ENCODE results near the gene RAD52. TPM values are rescaled to one million over a fixed set of nuclear protein-coding genes. Genes with fewer than 3 reads are reported as not detected.

RAD52 gene
- total RNA-seq (2014; rRNA removed; shearing (Covaris generic)) = 11.6 and 16.4 TPM in 2 replicates
- 9.5 and 15.3 TPM in 2 replicates for polyA plus RNA-seq (2015; cell fraction: cytosol; rRNA removed)
- 187 TPM in 2 replicates for polyA plus RNA-seq (2015; cell fraction: nucleus; rRNA removed)

DNA sequence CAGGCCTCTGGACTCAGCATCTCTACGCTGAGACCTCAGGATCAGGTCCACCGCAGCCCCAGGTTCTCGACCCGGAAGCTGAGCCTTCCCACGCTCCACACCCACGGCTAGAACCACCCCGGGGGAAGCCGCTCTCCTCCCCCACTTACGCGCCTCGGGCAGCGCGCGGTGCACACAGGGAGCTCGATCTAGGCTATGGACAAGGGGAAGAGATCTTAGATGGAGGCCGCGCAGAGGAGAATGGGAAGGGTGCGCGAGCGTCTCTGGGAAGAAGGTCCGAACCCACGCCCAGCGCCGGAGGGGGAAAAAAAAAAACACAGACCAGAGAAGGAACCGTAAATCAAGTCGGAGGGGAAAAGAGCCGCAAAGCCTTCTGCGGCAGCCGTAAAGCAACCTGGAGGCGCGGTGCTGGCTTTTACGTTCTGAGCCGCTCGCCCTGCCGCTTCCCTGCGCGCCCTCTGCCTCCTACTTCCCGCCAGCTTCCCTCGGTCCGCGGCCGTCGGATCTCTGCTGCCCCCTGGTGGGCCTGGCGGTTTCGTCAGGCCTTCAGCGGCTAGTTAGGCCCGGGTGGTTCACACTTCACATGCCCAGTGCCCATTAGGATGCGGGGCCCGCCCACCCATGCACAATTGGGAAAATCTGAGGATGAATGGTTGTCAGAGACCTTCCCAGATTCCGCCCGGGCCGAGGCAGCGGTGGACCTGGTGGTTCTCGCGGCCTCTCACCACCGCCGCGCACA lies at the start of gene RAD52:
TSS of gene RAD52 (minus strand) at position 242 of the 739 bp plus-strand sequence. CDS start 16,636 bp downstream, outside the sequence.
- DNase-seq (ENCODE audit: low read depth, low spot score) = peak; percentile 99
- in situ Hi-C loops (cut with HindIII; ENCODE audit: low pct_unique_long_range_greater_than_20kb, low sequenced_read_pairs) = no loop called here

DNA sequence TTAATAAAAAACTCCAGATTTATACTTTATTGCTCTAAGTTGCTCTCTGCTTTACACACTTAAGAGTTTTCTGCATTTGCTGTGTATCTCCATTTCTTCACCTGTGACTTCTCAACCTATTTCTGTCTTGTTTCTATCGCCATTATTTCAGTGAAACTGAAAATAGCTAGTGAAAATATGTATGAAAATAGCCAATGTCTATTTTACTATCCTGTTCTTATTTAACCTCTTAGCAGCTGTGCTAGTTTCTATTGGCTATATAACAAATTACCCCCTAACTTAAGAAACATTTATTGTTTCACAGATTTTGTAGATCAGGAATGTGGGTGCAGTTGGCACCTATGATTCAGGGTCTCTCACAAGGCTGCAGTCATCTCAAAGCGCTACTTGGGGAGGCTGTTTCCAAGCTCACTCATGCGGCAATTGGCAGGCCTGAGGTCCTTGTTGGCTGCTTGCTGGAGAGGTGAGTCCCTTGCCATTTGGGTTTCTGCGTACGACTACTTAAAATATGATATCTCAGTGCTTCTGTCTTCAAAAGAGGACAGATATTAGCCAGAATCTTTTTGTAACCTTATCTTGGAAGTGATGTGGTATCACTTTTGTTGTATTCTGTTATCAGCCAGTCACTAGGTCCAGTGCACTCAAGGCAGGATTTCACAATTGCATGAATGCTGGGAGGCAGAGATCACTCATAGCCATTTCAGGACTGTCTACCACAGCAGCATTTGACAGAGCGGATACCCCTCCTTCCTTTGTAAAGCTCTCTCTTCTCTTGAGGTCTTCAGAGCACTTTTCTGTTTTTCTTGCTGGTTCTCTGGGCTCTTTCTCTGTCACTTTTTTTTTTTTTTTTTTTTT lies 48.8 kb upstream of the RAD52 start:
- in situ Hi-C loops (cut with HindIII; ENCODE audit: low pct_unique_long_range_greater_than_20kb, low sequenced_read_pairs) = no loop called here
- DNase-seq (ENCODE audit: low read depth, low spot score) = no peak

DNA sequence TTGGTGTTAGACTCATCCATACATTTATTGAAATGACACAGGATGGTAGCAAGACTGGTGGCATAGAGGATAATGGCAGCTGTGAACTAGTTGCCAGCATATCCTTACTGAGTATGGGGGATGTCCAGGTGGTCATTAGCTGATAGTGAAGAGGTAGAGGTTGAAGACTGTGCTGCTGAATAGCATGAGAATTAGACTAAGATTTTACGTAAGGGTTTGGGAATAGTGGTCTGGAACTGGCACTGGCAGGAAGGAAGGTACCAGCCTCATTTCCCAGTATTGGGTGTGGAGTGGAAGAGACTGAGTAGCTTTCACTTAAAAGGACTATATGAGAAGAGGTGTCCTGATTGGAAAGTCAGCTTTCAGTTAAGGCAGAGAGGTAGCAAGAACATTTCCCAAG lies 48.0 kb upstream of the RAD52 start:
- no peak for DNase-seq (ENCODE audit: low read depth, low spot score)
- in situ Hi-C loops (cut with HindIII; ENCODE audit: low pct_unique_long_range_greater_than_20kb, low sequenced_read_pairs) = no loop called here

DNA sequence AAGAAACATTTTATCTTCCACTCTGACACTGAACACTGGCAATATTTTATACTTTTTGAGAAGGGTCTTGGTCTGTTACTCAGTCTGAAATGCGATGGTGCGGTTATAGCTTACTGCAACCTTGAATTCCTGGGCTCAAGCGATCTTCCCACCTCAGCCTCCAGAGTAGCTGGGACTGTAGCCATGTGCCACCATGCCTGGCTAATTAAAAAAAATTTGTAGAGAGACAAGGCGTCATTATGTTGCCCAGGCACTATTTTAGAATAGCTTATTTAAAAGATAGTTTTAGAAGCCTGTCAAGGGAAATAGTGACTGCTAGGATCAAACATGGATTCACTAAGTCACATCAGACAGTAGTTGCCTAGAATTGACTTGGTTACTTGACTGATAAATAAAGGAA lies 47.4 kb upstream of the RAD52 start:
- DNase-seq (ENCODE audit: low read depth, low spot score) = no peak
- in situ Hi-C loops (cut with HindIII; ENCODE audit: low pct_unique_long_range_greater_than_20kb, low sequenced_read_pairs) = no loop called here

DNA sequence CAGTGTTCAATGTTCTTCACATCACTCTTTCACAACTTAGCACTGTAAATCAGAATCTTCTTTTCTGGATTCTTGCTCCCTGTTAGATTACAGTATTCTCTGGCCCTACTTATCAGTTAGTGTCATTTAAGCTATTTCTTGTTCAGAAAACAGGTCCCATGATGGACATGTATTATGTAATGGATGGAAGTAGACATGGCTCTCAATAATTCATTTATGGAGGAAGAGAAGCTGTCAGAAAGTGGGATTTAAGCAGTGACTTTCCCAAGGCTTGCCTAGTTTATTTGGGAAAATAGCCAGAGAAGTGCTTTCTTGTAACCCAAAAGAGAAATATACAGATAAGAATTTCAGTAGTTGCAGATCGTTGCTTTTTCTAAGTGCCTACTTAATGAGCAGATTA lies 43.2 kb upstream of the RAD52 start:
- in situ Hi-C loops (cut with HindIII; ENCODE audit: low pct_unique_long_range_greater_than_20kb, low sequenced_read_pairs) = no loop called here
- no peak for DNase-seq (ENCODE audit: low read depth, low spot score)

DNA sequence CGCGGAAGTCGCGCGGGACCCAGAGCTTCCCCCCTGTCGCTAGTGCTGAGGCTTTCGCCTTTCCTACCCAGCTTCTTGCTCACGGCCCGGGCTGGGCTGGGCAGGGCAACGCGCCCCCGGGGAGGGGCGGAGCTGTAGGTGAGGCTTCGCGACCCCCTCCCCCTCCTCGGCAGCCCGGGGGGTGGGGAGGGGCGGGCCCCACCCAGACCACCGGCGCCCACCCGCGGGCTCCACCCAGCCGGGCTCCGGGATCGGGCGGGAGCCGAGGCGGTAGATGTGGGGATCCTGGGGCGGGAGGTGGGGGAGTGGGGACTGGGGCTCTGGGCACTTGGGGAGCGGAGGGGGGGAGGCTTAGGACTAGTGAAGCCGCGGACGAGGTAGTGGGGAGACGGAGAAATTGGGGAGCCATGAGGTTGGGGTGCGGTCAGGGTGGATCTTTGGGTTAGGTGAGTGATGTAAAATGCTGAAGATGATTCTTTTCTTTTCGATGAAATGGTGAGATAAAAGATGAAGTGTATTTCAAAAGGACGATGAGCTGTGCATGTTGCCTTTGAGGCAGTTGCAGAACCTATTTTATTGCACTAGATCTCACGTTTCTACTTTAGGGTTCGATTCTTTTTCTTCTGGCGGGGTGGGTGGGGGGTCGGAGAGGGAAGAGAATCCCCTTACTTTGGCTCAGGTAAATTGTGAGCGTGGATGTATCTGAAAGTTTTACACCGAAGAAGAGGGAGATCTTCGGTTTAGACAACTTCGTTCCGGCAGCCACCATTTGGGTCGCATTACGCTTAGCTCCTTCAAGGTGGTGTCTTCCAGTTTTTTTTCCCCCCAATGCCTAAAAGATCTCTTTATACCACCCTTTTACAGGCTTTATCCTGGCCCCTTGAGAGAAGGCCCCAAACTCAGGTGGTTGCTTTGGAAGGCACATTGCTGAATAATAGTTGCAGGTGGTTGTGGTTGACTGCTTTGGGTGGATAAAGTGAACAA lies 42.1 kb upstream of the RAD52 start:
- in situ Hi-C loops (cut with HindIII; ENCODE audit: low pct_unique_long_range_greater_than_20kb, low sequenced_read_pairs) = no loop called here
- DNase-seq (ENCODE audit: low read depth, low spot score) = no peak

DNA sequence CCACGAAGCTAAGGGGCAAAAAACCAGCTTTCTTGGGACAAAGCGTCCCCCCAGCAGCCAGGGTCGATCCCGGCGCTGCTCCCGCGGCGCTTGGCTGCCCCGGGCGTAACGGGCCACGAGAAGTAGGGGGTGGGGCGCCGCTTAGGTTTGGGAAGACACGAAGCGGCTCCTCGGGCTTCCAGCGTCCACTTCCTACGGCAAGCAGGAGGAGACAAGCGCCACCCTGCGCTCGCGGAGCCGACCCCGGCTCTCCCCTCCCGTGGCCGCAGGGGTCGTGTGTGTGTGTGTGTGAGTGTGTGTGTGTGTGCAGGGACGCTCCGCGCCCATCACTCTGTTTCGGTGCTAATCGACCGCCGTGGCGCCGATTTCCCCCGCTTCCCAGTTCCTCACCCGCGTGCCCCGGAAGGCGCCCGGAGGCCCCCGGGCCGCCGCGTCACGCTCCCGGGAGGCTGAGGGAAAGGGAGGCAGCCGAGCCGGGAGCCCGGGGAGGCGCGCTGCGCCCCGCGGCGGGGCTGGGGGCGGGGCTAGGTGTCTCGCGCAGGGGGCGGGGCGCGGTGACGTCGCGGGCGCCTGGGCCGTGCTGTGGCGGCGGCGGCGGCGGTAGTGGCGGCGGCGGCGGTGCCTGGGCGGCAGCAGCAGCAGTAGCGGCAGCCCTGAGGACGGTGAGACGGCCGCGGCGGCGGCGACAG lies 41.3 kb upstream of the RAD52 start, which contains the start of gene ERC1:
TSS of gene ERC1 (plus strand) at position 563 of the 689 bp plus-strand sequence. CDS start 36,681 bp downstream, outside the sequence.
- in situ Hi-C loops (cut with HindIII; ENCODE audit: low pct_unique_long_range_greater_than_20kb, low sequenced_read_pairs) = no loop called here
- peak; percentile 90 for DNase-seq (ENCODE audit: low read depth, low spot score)

DNA sequence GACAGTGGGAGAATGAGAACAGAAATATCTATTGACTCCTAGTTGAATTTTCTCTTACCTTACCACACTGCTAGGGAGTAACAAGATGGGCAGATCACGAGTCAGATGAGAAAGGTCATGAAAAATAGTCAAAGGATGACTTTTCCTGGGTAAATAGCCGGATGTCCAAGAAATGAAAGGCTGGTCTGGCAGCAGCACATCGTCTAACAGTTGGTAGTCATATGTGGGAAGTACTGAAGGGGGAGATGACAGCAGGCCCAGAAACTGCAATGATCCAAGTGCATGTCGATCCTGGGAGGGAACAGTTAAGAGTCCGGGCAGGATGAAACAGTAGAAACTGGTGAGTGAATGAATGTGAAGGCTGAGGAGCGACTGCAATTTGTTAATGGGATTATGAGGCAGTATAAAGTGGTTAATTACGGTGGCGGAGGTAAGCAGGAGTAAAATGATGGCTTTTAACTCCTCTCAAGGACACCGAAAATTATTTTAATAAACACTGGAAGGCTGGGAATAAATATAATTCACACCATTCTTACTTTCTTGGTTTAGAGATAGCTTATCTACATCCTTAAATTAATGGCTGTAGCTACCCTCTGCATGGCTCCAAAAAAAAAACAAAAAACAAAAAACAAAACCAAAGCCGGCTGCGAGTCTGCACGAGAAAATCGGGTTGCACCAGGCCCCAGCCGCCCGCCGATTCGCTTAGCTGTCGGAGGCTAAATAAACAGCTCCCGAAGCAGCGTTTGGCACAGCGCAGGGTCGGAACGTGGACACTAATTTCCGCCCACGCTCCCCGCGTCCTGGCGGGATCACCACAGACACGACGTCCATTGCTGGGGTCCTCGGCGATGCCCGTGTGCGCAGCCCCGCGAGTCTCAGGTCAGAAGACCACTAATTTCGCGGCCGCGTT lies 40.5 kb upstream of the RAD52 start:
- in situ Hi-C loops (cut with HindIII; ENCODE audit: low pct_unique_long_range_greater_than_20kb, low sequenced_read_pairs) = no loop called here
- peak; percentile 92 for DNase-seq (ENCODE audit: low read depth, low spot score)

DNA sequence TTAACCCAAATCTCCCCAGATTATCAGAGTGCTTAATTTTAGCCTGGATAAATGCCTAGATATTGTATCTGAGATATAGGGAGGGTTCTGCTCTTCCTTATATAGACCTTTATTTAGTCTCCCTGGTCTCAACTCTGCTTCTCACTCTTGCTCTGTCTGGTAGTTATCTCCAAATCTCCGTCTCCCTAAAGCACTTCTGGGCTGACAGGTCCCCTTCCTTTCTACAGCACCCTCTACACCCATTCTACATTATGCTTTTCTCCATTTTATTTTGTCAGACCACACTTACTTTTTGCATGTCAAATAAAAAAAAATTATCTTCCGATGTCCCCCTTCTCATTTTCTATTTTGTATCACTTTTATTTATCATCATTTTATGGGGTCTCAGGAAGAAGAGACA lies 39.6 kb upstream of the RAD52 start:
- DNase-seq (ENCODE audit: low read depth, low spot score) = no peak
- in situ Hi-C loops (cut with HindIII; ENCODE audit: low pct_unique_long_range_greater_than_20kb, low sequenced_read_pairs) = no loop called here

DNA sequence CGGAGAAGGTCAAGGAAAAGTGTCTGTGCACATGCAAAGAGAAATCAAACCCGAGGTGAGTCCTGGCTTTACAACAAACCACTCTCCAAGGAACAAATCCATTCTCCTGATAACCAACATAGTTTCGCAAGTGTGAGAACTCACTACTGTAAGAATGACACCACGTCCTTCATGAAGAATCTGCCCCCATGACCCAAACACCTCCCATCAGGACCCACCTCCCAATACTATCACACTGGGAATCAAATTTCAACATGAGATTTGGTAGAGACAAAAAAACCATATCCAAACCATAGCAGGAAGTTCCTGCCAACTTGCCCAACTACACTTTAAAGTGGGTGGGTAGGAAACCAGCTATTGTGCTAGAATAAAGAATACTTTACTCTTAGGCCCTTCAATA lies 39.2 kb upstream of the RAD52 start:
- in situ Hi-C loops (cut with HindIII; ENCODE audit: low pct_unique_long_range_greater_than_20kb, low sequenced_read_pairs) = no loop called here
- no peak for DNase-seq (ENCODE audit: low read depth, low spot score)

DNA sequence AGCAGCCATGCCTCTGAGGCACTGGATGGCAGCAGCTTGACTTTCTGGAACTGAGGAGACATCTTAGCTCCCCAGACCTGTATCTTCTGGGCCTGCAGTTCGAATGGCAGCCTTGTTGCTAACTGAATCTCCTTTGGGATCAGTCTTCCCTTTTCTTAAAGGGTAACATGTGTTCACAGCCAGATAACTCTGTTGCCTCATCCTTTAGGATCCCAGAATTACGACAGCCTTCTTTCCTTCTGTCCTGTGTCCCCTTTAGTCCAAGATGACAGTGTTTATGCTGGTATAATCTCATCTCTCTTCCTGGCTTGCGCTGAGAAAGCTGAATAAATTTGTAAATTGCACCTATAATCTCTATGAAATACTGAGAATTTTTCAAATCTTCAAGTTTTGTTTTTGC lies 32.5 kb upstream of the RAD52 start:
- in situ Hi-C loops (cut with HindIII; ENCODE audit: low pct_unique_long_range_greater_than_20kb, low sequenced_read_pairs) = no loop called here
- DNase-seq (ENCODE audit: low read depth, low spot score) = no peak

DNA sequence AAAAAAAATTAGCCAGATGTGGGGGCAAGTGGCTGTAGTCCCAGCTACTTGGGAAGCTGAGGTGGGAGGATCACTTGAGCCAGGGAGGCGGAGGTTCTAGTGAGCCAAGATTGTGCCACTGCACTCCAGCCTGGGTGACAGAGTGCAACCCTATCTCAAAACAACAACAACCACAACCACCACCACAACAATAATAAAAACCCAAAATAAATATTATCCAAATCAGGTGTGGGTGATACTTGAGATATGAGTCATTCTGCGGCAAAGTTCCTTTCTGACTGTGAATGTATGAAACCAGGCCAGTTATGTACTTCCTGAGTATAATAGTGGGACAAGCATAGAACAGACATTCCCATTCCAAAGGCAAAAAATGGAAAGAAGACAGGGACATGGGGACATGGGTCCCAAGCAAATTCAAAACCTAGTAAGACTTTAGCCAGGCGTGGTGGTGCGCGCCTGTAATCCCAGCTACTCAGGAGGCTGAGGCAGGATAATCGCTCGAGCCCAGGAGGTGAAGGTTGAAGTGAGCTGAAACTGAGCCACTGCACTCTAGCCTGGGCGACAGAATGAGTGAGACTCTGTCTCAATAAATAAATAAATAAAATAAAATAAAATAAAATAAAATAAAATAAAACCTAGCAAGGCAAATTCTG lies 31.8 kb upstream of the RAD52 start:
- in situ Hi-C loops (cut with HindIII; ENCODE audit: low pct_unique_long_range_greater_than_20kb, low sequenced_read_pairs) = no loop called here
- no peak for DNase-seq (ENCODE audit: low read depth, low spot score)

DNA sequence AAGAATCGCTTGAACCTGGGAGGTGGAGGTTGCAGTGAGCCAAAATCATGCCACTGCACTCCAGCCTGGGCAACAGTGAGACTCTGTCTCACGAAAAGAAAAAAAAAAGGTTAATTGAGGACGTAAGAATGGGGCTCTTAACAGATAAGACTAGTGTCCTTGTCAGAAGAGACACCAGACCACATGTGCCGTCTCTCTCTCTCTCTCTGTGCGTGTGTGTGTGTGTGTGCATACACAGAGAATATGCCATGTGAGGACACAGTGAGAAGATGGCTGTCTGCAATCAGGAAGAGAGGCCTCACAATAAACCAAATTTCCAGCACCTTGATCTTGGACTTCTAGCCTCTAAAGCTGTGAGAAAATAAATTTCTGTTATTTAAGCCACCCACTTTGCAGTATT lies 29.9 kb upstream of the RAD52 start:
- in situ Hi-C loops (cut with HindIII; ENCODE audit: low pct_unique_long_range_greater_than_20kb, low sequenced_read_pairs) = no loop called here
- DNase-seq (ENCODE audit: low read depth, low spot score) = no peak

DNA sequence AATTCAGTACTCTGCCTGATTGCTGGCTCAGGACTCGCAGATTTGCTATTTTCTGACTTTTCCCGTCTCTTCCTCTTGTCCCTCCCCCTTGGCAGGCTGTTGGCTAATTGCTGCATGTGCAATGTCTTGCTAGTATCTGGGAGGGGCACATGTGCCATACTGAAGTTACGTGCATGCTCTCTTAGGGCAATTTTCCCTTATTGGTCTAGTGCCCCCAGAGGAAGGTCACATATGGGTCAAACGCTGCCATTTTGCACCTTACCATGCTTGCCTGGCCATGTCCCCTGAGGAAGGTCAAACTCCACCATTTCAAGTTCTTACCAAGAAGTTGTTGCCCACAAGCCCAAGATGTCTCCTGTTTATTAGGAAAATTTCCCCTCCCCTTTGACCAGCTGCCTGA lies 27.7 kb upstream of the RAD52 start:
- no peak for DNase-seq (ENCODE audit: low read depth, low spot score)
- in situ Hi-C loops (cut with HindIII; ENCODE audit: low pct_unique_long_range_greater_than_20kb, low sequenced_read_pairs) = no loop called here

DNA sequence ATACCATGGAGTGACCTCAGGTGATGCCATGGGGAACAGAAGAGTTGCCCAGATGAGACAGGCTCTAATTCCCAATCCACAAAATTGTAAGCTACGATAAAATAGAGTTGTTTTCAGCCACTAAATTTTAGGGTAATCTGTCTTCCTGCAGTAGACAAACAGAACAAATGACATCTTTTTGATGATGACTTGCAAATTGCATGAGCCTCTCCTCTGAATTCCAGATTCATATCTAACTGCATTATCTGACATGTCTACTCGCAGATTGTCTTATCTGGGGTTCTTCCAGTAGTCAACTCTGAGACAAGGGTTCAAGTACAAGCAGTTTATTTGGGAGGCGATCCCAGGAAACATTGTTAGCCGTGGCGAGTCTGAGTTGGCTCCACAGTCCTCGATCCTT lies 27.1 kb upstream of the RAD52 start:
- in situ Hi-C loops (cut with HindIII; ENCODE audit: low pct_unique_long_range_greater_than_20kb, low sequenced_read_pairs) = no loop called here
- DNase-seq (ENCODE audit: low read depth, low spot score) = no peak
